Neural cell (in vitro differentiated cells): ENCODE results near the gene PTPN18.

ENCODE experiments used
- CTCF ChIP-seq: fragments of 450-650 bp; IDR thresholded peaks from 2 replicates; pipeline ENCODE4 v1.5.1; 2014; ENCODE audit warnings: antibody characterized with exemption, mild to moderate bottlenecking, moderate library complexity; ENCODE audit not compliant: poor library complexity, severe bottlenecking
- EP300 ChIP-seq: fragments of 450-650 bp; conservative IDR thresholded peaks from 2 replicates; pipeline ENCODE4 v1.6.1; 2014; ENCODE audit warnings: antibody characterized with exemption, mild to moderate bottlenecking, moderate library complexity; ENCODE audit not compliant: poor library complexity, severe bottlenecking
- EZH2 ChIP-seq: fragments of 200-600, 300-800 bp; shearing (Covaris generic), sonication (generic); IDR thresholded peaks from 2 replicates; pipeline ENCODE4 v1.6.1; 2014; ENCODE audit warnings: antibody characterized with exemption, low read length, borderline replicate concordance, mild to moderate bottlenecking; ENCODE audit not compliant: insufficient read depth, poor library complexity, severe bottlenecking
- POLR2AphosphoS5 ChIP-seq: IDR thresholded peaks from 2 replicates; pipeline ENCODE4 v1.6.1; 2012
- RAD21 ChIP-seq: fragments of 450-650 bp; conservative IDR thresholded peaks from 2 replicates; pipeline ENCODE4 v1.6.1; 2014; ENCODE audit warnings: antibody characterized with exemption, mild to moderate bottlenecking, moderate library complexity
- SMC3 ChIP-seq: fragments of 450-650 bp; conservative IDR thresholded peaks from 2 replicates; pipeline ENCODE4 v1.6.1; 2014; ENCODE audit warnings: antibody characterized with exemption, mild to moderate bottlenecking, moderate library complexity; ENCODE audit not compliant: poor library complexity
- TAF1 ChIP-seq: IDR thresholded peaks from 2 replicates; pipeline ENCODE4 v1.6.1; 2012; ENCODE audit warnings: low read depth
- TF ChIP-seq, protein P1 (sequence below): IDR thresholded peaks from 2 replicates; pipeline ENCODE4 v1.6.1; 2012; ENCODE audit warnings: borderline replicate concordance

DNA sequence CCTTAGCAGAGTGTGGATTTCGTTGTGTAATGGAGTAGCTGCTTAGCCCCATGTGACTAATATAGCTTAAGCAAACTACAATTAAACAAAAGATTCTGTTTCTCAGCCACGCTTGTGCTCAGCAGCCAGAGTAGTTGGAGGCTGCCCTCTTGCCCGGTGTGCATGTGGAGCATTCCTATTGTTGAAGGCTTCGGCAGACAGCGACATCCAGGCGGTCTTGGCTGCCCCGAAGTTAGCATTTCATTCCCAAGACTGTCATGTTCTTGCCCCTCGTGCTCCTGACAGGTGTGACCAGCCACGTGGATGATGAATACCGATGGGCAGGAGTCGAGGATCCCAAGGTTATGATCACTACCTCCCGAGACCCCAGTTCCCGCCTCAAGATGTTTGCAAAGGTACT lies 10.8 kb upstream of the PTPN18 start:
- TF ChIP-seq POLR2AphosphoS5 (no peak), EP300 (no peak), EZH2 (no peak), CTCF (no peak), RAD21 (no peak), SMC3 (no peak), TAF1 (no peak)
- TF ChIP-seq, protein P1, sequence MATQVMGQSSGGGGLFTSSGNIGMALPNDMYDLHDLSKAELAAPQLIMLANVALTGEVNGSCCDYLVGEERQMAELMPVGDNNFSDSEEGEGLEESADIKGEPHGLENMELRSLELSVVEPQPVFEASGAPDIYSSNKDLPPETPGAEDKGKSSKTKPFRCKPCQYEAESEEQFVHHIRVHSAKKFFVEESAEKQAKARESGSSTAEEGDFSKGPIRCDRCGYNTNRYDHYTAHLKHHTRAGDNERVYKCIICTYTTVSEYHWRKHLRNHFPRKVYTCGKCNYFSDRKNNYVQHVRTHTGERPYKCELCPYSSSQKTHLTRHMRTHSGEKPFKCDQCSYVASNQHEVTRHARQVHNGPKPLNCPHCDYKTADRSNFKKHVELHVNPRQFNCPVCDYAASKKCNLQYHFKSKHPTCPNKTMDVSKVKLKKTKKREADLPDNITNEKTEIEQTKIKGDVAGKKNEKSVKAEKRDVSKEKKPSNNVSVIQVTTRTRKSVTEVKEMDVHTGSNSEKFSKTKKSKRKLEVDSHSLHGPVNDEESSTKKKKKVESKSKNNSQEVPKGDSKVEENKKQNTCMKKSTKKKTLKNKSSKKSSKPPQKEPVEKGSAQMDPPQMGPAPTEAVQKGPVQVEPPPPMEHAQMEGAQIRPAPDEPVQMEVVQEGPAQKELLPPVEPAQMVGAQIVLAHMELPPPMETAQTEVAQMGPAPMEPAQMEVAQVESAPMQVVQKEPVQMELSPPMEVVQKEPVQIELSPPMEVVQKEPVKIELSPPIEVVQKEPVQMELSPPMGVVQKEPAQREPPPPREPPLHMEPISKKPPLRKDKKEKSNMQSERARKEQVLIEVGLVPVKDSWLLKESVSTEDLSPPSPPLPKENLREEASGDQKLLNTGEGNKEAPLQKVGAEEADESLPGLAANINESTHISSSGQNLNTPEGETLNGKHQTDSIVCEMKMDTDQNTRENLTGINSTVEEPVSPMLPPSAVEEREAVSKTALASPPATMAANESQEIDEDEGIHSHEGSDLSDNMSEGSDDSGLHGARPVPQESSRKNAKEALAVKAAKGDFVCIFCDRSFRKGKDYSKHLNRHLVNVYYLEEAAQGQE = no peak
